GM12873 (cell line): ENCODE results near the gene PODN.

ENCODE experiments used
- TF ChIP-seq, protein P1 (sequence below): IDR thresholded peaks from 2 replicates; pipeline ENCODE4 v1.5.1; 2012; ENCODE audit warnings: low read depth, mild to moderate bottlenecking, moderate library complexity, low read length, control low read depth; ENCODE audit not compliant: insufficient read depth; ENCODE audit errors: missing control alignments

PODN gene

DNA sequence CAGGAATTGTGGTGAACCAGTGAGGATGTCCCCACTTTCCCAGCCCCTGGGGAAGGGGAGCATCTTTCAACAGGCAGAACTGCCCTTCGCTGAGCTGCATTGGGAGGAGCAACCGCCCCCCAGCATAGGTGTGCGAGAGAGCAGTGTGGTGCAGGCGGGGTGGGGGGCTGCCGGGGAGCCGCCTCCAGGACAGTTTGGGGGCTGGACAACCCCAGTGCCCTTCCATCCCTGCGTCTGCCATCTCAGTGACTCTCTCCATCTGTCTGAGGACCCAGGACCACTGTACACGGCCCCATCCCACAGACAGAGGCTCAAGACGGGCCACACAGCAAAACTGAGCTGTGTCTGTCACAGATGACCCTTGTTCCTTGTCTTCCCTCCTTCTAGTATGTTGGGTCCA, 14.2 kb downstream of the PODN start:
- TF ChIP-seq, protein P1, sequence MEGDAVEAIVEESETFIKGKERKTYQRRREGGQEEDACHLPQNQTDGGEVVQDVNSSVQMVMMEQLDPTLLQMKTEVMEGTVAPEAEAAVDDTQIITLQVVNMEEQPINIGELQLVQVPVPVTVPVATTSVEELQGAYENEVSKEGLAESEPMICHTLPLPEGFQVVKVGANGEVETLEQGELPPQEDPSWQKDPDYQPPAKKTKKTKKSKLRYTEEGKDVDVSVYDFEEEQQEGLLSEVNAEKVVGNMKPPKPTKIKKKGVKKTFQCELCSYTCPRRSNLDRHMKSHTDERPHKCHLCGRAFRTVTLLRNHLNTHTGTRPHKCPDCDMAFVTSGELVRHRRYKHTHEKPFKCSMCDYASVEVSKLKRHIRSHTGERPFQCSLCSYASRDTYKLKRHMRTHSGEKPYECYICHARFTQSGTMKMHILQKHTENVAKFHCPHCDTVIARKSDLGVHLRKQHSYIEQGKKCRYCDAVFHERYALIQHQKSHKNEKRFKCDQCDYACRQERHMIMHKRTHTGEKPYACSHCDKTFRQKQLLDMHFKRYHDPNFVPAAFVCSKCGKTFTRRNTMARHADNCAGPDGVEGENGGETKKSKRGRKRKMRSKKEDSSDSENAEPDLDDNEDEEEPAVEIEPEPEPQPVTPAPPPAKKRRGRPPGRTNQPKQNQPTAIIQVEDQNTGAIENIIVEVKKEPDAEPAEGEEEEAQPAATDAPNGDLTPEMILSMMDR: no peak

DNA sequence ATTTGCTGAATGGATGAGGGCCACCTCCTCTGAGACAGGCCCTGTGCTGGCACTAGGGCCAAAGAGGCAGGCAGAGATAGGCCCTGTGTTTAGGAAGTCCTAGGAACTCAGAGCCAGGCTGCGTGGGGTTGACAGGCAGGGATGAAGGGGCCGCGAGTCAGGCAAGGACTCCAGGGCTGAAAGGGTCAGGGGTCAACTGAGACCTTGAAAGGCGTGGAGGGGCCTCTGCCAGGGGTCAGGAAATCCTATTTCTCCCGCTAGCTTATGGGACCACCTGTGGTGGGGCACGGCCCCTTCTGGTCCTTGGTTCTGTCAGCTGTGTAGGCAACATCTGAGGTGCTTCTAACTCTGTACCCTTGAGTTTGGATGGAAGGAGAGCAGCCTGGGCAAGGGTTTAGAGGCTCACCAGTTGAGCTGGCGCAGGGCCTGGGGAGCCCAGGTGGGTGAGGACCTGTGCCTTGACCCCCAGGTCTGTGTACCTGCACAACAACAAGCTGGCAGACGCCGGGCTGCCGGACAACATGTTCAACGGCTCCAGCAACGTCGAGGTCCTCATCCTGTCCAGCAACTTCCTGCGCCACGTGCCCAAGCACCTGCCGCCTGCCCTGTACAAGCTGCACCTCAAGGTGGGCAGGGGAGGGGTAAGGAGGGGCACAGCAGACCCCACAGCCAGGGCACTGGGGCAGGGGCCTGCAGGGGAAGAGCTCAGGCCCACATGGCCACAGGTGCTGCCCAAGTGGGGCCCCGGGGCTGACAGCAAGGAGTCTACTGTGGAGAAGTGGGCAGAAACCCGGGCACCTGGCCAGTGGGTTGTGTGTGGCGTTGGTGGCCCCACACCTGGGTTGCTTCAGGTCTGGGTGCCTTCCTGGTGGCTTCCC, 14.9 kb downstream of the PODN start:
- TF ChIP-seq, protein P1: no peak

DNA sequence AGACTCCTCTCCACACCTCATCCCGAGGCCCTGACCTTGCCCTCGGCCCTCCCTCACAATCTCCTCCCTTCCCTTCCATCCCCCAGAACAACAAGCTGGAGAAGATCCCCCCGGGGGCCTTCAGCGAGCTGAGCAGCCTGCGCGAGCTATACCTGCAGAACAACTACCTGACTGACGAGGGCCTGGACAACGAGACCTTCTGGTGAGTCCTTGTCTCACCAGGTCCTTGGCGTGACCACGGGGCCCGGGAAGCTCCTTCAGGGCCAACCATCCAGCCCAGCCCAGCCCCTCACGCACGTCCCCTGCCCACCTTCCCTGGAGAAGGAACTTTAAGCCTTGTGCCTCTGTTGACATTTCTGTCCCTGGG, 15.6 kb downstream of the PODN start:
- TF ChIP-seq, protein P1: no peak

DNA sequence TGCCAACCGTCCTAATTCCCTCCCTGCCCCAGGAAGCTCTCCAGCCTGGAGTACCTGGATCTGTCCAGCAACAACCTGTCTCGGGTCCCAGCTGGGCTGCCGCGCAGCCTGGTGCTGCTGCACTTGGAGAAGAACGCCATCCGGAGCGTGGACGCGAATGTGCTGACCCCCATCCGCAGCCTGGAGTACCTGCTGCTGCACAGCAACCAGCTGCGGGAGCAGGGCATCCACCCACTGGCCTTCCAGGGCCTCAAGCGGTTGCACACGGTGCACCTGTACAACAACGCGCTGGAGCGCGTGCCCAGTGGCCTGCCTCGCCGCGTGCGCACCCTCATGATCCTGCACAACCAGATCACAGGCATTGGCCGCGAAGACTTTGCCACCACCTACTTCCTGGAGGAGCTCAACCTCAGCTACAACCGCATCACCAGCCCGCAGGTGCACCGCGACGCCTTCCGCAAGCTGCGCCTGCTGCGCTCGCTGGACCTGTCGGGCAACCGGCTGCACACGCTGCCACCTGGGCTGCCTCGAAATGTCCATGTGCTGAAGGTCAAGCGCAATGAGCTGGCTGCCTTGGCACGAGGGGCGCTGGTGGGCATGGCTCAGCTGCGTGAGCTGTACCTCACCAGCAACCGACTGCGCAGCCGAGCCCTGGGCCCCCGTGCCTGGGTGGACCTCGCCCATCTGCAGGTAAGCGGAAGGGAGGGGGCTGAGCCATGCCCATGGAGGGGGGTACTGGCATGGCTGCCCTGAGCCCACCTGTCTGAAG, 16.5 kb downstream of the PODN start:
- TF ChIP-seq, protein P1: no peak

DNA sequence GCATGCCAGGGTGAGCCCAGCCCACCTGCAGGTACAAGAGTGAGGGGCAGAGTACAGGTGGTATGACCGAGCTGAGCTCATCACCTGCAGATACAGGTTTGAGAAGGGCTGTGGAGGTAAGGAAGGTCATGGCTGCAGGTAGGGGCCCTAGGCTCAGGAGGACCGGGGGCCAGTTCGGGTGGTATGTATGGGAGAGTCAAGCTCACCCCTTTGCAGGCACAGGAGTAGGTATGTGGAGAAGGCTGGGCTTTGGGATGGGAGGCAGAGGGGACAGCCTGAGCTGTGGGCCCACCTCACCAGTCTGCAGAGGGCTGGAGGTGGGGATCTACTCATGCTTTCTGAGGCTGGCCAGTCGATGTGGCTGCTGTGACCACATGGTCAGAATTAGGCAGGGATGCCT, 17.2 kb downstream of the PODN start:
- TF ChIP-seq, protein P1: no peak

DNA sequence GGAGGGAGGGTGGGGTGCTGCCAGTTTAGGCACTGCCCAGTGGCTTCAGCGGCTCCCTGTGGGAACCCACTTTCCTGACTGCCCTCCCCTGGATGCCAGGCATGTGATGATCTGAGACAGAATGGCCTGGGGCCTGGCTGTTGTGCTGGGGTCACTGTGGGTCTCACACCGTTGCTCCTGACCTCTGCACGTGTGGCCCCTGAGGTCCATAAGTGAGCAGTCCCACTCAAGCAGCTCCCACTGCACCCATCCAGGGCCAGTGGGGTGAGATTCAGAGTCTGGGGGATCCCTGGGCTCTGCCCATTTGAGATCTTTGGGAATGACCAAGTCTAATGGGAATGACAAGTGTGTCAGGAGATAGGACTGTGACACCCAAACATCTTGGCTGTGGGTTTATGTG, 18.0 kb downstream of the PODN start:
- TF ChIP-seq, protein P1: no peak

DNA sequence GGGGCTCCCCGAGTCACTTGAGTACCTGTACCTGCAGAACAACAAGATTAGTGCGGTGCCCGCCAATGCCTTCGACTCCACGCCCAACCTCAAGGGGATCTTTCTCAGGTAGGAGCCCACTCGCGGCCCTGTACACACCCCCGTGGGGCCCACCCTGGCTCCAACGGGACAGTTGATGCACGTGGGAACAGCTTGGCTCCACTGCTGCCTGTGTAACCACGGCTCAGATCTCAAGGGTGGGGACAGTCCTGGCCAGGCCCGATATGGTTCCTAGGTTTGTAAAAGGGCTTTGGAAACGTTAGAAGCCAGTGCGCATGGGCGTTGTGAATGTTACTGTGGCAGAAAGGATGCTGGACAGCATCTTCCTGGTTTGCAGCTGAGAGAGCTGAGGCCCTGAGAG, 18.8 kb downstream of the PODN start:
- TF ChIP-seq, protein P1: no peak
